GM21423 (cell line): Measurements from ENCODE around the gene LENG8.
A peak's percentile ranks its signal among the peaks of the same experiment; 100 is the strongest.
"Not testable (repeated sequence)": the region's sequence is repeated elsewhere in the genome, so short reads cannot be mapped to it uniquely, and the experiment has no call there.

ENCODE experiments used
- ATAC-seq: cut with Tn5 transposase; IDR thresholded peaks from one replicate; pipeline ENCODE4 v1.9.1; 2021; ENCODE audit warnings: mild to moderate bottlenecking, moderate library complexity; ENCODE audit not compliant: unreplicated experiment

The LENG8 gene

DNA sequence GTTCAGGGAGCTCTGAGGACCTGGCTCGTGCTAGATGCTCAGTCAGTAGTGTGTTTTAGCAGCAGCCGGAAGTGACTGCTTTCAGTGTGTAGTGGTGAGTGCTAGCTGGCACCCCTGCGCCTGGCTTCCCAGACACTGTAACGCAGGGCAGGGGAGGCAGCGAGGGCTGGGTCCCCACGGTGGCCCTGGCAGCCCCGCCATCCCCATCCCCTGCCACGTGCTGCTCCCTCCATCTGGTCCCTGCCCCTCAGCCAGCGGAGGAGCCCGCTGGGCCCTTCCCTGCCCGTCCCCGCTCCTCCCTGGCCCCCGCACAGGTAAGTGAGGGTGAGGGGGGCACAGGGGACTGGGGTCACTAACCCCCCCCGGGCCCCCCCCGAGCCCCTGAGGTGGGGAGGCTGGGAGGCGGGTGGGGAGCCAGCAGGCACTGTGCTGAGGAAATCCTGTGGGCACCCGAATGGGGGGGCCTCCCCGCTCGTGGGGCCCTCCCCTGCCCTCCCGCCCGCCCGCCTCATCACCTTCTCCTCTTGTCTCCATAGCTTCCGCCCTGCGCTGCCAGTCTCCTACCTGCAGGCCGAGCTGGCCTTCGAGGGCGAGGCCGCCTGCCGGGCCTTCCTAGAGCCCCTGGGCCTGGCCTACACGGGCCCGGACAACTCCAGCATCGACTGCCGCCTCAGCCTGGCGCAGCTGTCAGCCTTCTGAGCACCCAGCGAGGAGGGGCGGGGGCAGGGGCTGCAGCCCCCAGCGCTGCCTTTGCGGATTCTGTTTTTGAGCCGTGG is 11.4 kb downstream of the LENG8 start:
- no peak for ATAC-seq

DNA sequence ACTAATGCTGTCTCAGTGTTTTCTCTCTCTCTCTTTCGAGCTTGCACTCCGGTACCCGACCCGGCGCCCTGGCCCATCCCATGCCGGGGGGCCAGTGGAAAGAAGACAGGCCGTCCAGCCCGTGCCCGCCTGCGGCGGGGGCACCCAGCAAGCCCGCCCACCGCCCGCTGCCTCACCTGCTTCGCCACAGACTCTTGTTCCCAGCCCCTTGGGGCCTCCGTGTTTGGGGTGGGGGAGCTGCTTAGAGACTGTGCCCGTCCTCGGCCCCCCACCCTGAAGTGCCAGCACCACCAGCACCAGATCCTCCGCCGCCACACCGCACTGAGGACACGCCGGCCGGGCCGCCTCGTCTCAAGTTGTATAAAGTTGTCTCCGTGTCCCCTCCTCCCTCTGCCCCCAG is 12.2 kb downstream of the LENG8 start:
- ATAC-seq = no peak

DNA sequence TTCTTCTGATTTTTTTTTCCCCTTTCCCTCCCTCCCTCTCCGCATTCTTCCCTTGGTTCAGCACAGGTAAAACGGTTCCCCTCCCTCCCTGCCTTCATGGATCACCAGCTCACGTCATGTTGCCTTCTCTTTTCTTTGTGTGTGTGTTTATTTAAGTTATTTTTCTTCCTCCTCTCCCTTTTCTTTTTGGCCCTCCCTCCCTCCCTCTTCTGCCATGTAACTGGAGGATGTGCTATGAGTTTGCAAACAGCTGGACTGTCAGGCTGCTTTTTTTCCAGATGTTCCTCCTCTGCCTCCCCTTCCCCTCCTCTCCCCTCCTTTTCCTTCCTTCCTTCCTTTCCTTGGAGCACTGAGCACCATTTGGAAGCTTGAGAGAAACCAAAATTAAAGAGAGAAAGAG is 12.6 kb downstream of the LENG8 start:
- ATAC-seq = no peak

DNA sequence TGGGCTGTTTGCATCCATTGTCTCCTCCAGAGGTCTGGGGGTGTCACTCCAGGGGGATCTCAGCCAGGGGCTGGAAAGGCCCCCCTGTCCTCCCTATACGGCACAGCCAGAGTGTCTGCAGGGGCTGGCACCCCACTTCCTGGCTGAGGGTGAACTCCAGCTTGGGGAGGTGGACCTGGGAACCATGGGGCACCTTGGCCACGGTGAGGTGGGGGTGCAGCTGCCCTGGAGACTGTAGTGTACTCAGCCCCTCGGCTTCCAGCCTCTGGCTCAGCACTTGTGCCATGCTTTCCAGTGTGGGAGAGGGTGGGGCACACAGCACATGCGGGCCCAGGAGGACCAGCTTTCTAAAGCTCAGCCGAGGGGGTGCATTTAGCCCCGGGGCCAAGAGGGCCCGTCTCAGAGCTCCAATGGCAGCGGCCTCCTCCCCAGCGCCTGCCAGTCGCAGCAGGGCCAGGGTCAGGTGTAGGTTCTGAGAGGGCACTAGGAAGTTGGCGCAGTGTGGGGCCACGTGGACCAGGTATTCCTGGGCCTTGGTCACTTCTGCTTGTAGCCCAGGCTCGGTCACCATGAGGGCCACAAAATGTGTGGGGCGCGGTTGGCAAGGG is 13.2 kb downstream of the LENG8 start:
- ATAC-seq = no peak

DNA sequence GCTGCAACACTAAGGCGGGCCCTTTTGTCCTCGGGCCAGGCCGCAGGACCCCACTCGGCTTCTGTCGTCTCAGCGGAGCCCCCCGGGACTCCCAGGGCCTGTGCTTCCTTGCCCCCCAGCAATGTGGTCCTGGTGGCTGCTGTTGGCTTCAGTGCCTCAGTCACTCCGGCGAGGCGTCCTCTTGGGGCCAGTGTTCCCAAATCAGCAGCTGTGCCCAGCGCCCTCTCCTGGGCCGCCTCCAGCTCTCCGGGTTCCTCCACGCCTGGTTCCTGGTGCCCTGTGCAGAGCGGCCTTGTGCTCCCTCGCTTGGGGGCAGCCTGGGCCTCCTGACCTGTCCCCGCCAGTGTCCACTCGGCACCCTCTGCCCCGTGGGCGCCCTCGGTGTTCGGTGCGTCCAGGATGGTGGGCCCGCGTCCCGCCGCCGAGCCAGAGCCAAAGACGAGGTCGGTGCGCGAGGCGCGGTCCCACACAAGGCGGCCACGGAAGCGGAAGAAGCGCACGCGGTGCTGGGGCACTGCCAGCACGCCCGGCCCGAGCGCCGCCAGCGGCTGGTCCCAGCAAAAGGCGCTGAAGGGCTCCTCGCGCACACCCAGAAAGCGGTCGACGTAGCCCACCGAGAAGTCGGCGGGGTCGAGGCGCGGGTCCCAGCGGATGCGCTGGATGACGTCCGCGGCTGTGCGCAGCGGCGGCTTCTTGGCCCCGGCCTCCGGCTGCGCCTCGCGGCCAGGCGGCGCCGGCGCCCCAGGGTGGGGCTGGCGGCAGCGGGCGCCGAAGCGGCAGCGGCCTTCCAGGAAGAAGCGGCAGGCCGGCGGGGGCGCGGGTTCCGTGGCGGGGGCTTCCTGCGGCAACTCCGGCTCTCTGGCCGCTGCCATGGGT is 13.9 kb downstream of the LENG8 start:
- ATAC-seq = peak; percentile 17

DNA sequence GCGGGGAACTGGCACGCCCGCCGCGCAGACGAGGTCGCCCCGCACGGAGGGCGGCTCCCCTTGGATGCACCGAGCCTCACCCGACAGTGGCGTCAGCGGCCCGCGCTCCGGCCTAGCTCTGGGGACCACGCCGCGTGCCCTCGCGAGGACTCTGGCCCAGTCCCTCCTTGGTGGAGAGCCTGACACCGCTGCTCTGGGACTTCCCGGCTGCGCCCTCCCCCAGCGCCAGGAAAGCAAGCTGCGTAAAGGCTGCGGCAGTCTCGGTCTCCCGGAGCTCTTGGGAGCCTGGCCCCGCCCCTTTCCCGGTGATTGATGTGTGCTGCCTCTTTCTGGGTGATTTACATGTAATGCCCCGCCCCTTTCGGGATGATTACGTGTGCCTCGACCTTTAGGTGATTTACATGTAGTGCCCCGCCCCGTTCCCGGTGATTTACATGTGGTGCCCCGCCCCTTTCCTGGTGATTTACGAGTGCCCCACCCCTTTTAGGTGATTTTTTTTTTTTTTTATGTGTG is 14.6 kb downstream of the LENG8 start, which contains the start of gene LENG9:
Gene LENG9 (minus strand): TSS at position 248 of the 513 bp plus-strand sequence. CDS start 252 bp downstream, outside the sequence.
- ATAC-seq = peak; percentile 59

DNA sequence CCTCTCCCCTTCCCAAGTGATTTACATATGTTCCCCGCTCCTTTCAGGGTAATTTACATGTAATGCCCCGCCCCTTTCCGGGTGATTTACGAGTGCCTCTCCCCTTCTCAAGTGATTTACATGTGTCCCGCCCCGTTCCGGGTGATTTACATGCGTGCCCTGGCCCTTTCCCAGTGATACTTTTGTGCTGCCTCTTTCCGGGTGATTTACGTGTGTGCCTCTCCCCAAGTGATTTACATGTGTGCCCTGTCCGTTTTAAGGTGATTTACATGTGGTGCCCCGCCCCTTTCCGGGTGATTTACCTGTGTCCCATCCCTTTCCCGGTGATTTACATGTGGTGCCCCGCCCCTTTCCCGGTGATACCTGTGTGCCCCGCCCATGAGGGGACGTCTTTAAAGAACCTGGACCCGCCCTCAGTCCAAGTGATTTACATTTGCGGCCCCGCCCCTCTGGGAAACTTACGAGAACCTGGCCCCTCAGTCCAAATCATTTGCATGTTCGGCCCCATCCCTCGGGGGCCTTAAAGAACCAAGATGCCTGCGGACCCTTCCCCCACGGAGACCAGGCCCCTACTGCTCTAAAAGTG is 15.1 kb downstream of the LENG8 start:
- peak; percentile 40 for ATAC-seq

DNA sequence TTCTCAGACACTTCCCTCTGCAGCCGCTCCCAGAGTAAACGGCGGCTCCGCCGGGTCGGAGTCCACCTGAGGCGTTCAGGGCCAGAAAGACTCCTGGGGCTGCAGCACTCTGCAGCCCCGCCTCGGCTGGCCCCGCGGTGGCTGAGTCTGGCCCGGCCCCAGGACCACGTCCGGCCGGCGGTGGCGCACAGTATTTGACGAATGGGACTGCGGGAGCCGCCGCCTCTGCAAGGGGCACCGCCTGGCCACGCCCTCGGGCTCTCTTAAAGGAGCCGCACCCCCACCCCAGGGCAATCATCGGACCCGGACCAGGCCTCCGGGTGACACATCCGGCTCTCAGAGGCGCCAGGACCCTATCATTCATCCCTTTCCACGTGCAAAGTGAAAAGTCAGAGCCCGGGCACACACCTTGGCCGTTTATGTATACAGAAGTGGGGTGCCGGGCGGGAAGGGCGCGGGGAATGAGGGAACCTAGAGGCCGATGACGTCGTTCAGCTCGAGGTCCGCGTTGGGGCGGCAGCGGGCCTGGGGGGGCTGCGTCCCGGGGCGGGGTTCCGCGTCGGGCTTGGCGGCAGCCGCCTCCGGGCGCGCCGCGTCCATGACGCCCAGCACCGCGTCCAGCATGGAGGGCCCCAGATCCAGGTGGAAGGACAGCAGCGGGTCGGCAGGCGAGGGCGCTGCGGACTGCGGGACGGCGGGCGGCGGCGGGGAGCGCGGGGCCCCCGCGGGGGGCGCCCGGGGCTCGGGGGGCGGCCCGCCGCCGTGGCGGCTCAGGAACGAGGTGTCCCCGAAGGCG is 15.8 kb downstream of the LENG8 start:
- peak; percentile 40 for ATAC-seq

DNA sequence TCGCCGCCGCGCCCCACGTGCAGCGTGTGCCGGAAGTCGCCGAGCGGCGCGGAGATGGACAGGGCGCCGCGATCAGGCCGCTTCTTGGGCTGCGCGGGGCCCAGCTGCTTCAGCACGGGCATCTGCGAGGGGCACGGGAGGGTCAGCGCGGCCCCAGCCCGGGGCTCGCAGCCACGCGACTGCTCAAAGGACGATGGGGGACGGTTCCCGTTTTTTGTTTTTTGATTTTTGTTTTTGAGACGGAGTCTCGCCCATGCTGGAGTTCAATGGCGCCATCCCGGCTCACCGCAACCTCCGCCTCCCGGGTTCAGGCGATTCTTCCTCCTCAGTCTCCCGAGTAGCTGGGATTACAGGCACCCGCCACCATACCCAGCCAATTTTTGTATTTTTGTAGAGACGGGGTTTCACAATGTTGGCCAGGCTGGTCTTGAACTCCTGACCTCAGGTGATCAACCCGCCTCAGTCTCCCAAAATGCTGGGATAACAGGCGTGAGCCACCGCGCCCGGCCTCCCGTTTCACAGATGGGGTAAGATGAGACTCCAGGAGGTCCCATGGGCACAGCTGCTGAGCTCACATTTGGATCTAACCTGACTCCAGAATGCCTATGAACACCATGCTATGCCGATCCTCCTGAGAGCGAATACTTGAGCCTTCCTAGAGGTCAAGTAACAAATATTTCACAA is 16.6 kb downstream of the LENG8 start:
- no peak for ATAC-seq

DNA sequence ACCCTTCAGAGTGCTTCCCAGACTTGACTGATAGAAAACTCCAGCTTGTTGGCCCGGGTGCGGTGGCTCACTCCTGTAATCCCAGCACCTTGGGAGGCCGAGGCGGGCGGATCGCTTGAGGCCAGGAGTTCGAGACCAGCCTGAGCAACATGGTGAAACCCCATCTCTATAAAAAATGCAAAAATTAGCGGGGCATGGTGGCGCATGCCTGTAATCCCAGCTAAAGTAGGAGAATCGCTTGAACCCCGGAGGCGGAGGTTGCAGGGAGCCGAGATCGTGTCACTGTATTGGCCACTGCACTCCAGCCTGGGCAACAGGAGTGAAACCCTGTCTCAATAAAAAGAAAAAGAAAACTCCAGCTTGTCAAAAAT is 17.1 kb downstream of the LENG8 start:
- not testable (repeated sequence) for ATAC-seq

DNA sequence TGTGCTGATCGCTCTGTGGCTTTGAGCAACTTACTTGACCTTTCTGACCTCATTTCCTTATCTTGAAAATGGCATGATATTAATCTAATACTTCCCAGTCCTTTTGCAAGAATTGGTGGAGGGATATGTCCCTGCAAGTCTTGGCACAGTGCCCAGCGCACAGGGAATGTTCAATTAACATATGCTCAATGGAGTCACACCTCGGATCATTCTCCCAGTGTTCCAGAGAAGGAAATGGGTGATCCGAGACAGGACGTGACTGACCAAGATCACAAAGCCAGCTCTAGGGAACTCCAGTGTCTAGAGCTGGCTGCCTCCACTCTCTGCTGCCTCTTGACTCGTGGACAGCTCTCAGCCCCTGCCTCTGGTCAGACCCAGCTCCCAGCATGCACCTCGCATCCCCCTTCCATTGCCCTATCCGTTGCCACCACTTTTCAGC is 20.5 kb downstream of the LENG8 start:
- no peak for ATAC-seq

DNA sequence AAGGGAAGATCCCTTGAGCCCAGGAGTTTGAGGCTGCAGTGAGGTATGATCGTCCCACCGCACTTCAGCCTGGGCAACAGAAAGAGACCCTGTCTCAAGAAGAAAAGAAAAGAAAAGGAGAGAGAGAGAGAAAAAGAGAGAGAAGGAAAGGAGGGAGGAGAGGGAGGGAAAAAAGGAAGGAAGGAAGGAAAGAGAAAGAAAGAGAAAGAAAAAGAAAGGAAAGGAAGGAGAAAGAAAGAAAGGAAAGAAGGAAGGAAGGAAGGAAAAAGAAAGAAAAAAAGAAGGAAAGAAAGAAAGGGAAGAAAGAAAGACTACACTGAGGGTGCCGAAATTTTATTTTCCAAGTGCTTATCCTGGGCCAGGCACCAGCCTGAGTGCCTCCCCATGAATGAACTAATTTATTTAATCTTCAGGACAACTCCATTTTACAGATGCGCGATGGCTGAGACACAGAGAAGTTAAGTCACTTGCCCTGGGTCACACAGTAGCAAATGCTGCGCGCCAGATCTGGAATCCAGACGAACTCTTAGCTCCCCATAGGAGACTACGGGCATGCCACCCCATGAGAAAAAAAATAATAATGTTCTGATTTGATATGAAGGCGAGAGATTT is 21.4 kb downstream of the LENG8 start:
- no peak for ATAC-seq

DNA sequence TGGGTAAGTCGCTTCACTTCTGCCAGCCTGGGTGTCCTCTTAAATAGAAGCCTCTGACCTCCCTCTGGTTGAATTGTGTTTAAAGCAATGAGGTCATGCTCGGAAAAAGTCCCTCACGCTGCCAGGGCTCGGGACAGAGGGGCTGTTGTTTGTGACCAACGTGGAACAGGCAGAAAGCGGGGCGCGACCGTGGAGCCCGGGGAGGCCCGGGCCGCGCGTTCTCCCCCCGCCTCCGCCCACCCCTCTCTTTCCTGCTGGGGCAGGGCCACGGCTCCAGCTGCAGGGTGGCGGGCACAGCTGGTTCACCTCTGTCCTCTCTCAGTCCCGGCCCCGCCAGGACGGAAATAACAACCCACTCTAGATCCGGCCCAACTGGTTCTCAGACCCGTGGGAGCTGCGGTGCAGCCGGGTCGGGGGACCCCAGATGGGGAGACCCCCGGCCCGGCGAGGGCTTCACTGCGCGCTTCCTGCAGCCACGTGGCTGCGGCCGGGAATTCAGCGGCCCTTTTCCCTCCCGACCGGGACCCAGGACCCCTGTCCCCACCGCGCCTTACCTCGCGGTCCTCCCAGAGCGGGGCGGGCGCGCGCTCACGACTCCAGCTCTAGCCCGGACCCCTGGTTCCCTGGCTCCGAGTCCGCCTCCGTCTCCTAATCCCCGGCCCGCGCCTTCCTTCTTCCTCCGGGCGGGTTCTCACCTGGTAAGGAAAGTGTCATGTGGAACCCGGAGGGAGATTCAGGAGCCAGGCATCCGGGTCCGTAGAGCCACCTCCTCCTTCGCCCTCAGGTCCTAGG is 22.2 kb downstream of the LENG8 start:
- ATAC-seq = no peak

DNA sequence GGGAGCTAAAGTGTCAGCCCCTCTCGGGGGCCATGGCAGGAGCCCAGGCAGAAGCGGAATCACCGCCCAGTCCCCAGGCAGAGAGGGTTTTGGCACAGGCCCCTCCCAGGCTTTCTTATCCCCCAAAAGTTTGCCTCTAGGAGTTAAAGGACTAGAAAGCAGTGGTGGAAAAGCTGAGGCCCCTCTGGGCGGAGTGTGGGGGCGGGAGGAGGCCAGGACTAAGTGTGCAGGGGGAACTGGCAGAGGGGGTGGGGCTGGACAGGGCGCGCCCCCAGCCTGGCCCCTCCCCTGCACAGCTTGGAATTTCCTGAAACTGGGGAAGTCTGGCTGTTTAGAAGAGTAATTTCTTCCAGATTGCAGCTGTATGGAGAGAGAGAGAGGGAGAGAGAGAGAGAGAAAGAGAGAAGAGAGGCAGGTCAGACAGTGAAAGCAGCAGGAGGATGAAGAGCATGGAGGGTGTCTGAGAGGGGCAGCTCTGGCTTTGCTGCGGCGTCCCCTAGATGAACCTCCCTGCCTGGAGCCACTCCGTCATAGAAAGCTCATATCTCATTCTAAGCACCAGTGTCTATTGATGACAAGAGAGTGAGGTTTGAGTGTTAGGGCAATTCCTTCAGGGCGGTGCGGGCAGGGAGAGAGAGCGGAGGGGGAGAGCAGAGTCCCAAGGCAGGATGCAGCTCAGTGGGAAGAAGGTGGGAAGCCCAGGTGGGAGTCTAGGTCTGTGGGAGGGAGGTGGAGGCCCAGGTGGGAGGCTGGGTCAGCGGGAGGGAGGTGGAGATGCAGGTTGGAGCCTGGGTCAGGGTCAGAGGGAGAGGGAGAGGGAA is 24.3 kb downstream of the LENG8 start, which contains the start of gene CDC42EP5:
Gene CDC42EP5 (minus strand): TSS at position 226 of the 821 bp plus-strand sequence. CDS start 7,749 bp downstream, outside the sequence.
- no peak for ATAC-seq

DNA sequence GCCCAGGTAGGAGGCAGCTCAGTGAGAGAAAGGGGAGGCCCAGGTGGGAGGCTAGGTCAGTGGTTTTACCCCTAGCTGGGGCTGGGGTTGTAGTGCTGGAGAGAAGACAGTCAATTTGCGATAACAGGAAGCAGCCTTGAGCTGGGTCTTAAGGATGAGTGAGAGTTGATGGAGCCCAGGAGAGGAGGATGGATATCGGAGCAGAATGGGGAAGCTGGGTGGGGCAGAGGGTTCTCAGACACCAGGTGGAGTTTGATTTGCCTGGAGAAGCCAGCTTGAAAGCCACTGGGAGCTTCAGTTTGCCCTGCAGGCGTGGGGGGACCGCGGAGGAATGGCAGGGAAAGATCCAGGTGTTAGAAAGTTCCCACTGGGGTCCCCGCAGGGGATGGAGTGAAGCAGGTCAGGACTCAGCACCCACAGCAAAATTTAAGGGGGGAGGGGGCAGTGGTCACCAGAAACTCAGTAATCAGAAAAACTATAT is 24.9 kb downstream of the LENG8 start:
- no peak for ATAC-seq

DNA sequence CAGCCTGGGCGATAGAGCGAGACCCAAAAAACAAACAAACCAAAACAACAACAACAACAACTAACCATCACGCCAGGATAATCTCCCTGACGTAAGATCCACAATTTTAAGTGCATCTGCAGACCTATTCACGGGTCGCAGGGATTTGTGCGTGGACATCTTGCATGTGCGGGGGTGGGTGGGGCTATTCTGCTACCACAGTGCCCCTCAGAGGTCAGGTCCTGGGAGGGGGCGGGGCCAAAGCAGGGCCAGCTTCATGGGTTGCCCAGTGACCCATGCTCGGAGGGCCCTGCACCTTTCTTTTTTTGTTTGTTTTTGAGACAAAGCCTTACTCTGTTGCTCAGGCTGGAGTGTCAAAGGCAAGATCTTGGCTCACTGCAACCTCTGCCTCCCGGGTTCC is 26.7 kb downstream of the LENG8 start:
- no peak for ATAC-seq

DNA sequence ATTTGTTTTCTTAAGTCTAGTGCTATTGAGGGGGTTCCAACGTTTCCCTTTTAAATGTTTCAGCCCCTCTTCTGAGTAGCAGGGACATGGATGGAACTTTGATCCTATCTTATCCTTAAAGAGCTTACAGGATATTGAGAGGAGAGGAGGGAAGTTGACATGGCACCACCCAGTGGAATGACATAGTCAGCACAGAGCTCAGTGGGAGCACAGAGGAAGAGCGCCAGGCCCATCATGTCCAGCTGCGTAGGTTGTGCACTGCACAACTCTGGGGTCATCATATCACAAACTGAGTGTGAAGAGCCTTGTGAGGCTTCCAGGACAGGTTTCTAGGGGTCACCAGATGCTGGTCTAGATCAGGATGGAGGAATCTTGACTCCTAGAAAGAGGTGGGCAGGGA is 28.7 kb downstream of the LENG8 start:
- ATAC-seq = no peak
